OCI-LY7 (cell line): ENCODE results near the gene RHO. TPM values are rescaled to one million over a fixed set of nuclear protein-coding genes. Genes with fewer than 3 reads are reported as not detected.

Experiments
- BruUV-seq: library from RNA; stranded (reverse); fragments of 400-500 nt; replicated peaks from 2 replicates; lab custom pipeline; 2021; lab: Mats Ljungman, UMichigan
- CTCF ChIA-PET: fragments of 300-600 bp; sonication (Branson Sonifier 250); formaldehyde crosslinking; loops from one replicate; lab custom pipeline; 2022; ENCODE audit warnings: antibody characterized with exemption; ENCODE audit not compliant: unreplicated experiment; lab: Charles Lee
- POLR2A ChIA-PET: fragments of 300-600 bp; sonication (Branson Sonifier 250); formaldehyde crosslinking; loops from one replicate; lab custom pipeline; 2022; ENCODE audit warnings: antibody characterized with exemption; lab: Charles Lee
- DNase-seq: peaks from one replicate; pipeline ENCODE4 v3.0.0-alpha.2; 2015; ENCODE audit warnings: low spot score
- H2AFZ ChIP-seq: fragments of 200-600 bp; sonication (generic), shearing (Covaris generic); 2 replicates; pipeline ENCODE4 v1.6.1; 2014; ENCODE audit warnings: mild to moderate bottlenecking, antibody characterized with exemption, low read length, moderate library complexity
- H3K27ac ChIP-seq: fragments of 200-600 bp; sonication (generic); 2 replicates; pipeline ENCODE4 v1.5.1; 2014; ENCODE audit warnings: mixed run types, low read depth, mild to moderate bottlenecking, moderate library complexity, low read length, inconsistent platforms; ENCODE audit not compliant: poor library complexity, severe bottlenecking
- H3K36me3 ChIP-seq: fragments of 200-600 bp; sonication (generic); 2 replicates; pipeline ENCODE4 v1.6.1; 2014; ENCODE audit warnings: mild to moderate bottlenecking, antibody characterized with exemption, low read length, moderate library complexity, mixed read lengths; ENCODE audit not compliant: insufficient read depth
- H3K4me1 ChIP-seq: fragments of 200-600 bp; sonication (generic); 2 replicates; pipeline ENCODE4 v1.5.1; 2014; ENCODE audit warnings: mild to moderate bottlenecking, low read length; ENCODE audit not compliant: insufficient read depth, poor library complexity, severe bottlenecking
- H3K4me2 ChIP-seq: fragments of 200-600 bp; sonication (generic); 2 replicates; pipeline ENCODE4 v1.6.1; 2014; ENCODE audit warnings: mild to moderate bottlenecking, low read length
- H3K4me3 ChIP-seq: fragments of 200-600 bp; sonication (generic); 2 replicates; pipeline ENCODE4 v1.5.1; 2014; ENCODE audit warnings: mild to moderate bottlenecking, low read depth, low read length; ENCODE audit not compliant: poor library complexity, severe bottlenecking
- H3K79me2 ChIP-seq: fragments of 200-600 bp; sonication (generic); 2 replicates; pipeline ENCODE4 v1.6.1; 2016; ENCODE audit warnings: low read depth, mild to moderate bottlenecking, low read length, moderate library complexity, mixed read lengths; ENCODE audit not compliant: insufficient read depth
- H3K9me2 ChIP-seq: fragments of 200-600 bp; sonication (generic); 2 replicates; pipeline ENCODE4 v1.6.1; 2016; ENCODE audit warnings: mild to moderate bottlenecking, low read length, mixed read lengths; ENCODE audit not compliant: insufficient read depth
- H3K9me3 ChIP-seq: fragments of 200-600 bp; sonication (generic); 2 replicates; pipeline ENCODE4 v1.6.1; 2014; ENCODE audit warnings: mild to moderate bottlenecking, mixed run types, low read length, mixed read lengths
- H4K20me1 ChIP-seq: fragments of 200-600 bp; sonication (generic); 2 replicates; pipeline ENCODE4 v1.6.1; 2014; ENCODE audit warnings: mild to moderate bottlenecking, antibody characterized with exemption, low read length, moderate library complexity, mixed read lengths; ENCODE audit not compliant: insufficient read depth
- CTCF ChIP-seq: fragments of 200-600 bp; sonication (generic); conservative IDR thresholded peaks from 2 replicates; pipeline ENCODE4 v1.5.1; 2014; ENCODE audit warnings: mild to moderate bottlenecking, antibody characterized with exemption, low read length, moderate library complexity, mixed read lengths
- EZH2phosphoT487 ChIP-seq: fragments of 200-600 bp; sonication (generic); IDR thresholded peaks from 2 replicates; pipeline ENCODE4 v1.6.1; 2018; ENCODE audit warnings: low read depth, borderline replicate concordance, mild to moderate bottlenecking, mixed run types, antibody characterized with exemption, low read length, moderate library complexity, mixed read lengths
- intact Hi-C: fragments of 100-400 bp; cut with micrococcal nuclease; formaldehyde crosslinking; loops from one replicate; pipeline ENCODE4 v1.10.0; 2022; ENCODE audit not compliant: unreplicated experiment
- total RNA-seq, 2 experiments: library from RNA; depleted of rRNA in 1 of 2; stranded (reverse); fragments of >200 nt in 1 of 2; shearing (Covaris generic) in 1 of 2; gene quantifications; 2 replicates each; pipeline ENCODE4 v1.2.3, GENCODE V29; 2014 to 2022

Gene RHO
- total RNA-seq, 2 experiments from 2014 or later, result not detected

GRCh38 chr3:129533406-129533805 is 5.0 kb downstream of the RHO start:
- H3K36me3 ChIP-seq, result no peaks in the 10 kb centered on the region
- H3K4me1 ChIP-seq, result no peaks in the 10 kb centered on the region
- H3K4me2 ChIP-seq, result no peak overlapping the region
- intact Hi-C loops, result no loop called here
- DNase-seq, result no peak
- H3K27ac ChIP-seq, result no peak overlapping the region
- no TSS peak for BruUV-seq
- CTCF ChIA-PET, result no interaction called here
- TF ChIP-seq EZH2phosphoT487 (no peak), CTCF (no peak)
- POLR2A ChIA-PET, result no interaction called here
- no peaks in the 10 kb centered on the region for H3K9me2 ChIP-seq
- H3K79me2 ChIP-seq, result no peaks in the 10 kb centered on the region
- H3K9me3 ChIP-seq, result no peaks in the 10 kb centered on the region
- H3K4me3 ChIP-seq, result no peak overlapping the region
- no peak overlapping the region for H2AFZ ChIP-seq
- H4K20me1 ChIP-seq, result no peaks in the 10 kb centered on the region

- H4K20me1 ChIP-seq, result no peaks in the 10 kb centered on the region
- intact Hi-C loops, result no loop called here
- no peak overlapping the region for H3K4me2 ChIP-seq
- no peak overlapping the region for H2AFZ ChIP-seq
- H3K36me3 ChIP-seq, result no peaks in the 10 kb centered on the region
- H3K4me3 ChIP-seq, result no peak overlapping the region
- no peak for DNase-seq
- POLR2A ChIA-PET, result interaction anchor here (1.0 kb wide), 1 partner anchor 278 kb away, joined by 3 read pairs; no protein-coding TSS in a partner anchor
- H3K9me2 ChIP-seq, result no peaks in the 10 kb centered on the region
- no TSS peak for BruUV-seq
- CTCF ChIA-PET, result interaction anchor here (1.2 kb wide), 1 partner anchor 17 kb away, joined by 3 read pairs; no protein-coding TSS in a partner anchor
- H3K79me2 ChIP-seq, result no peaks in the 10 kb centered on the region
- no peak overlapping the region for H3K27ac ChIP-seq
- no peaks in the 10 kb centered on the region for H3K4me1 ChIP-seq
- no peaks in the 10 kb centered on the region for H3K9me3 ChIP-seq
- TF ChIP-seq EZH2phosphoT487 (no peak), CTCF (no peak)
These were observed 6.1 kb downstream of the RHO start for GRCh38 chr3:129534428-129535027.

- POLR2A ChIA-PET, result interaction anchor here (1.0 kb wide), 1 partner anchor 277 kb away, joined by 3 read pairs; no protein-coding TSS in a partner anchor
- no TSS peak for BruUV-seq
These were observed 6.6 kb downstream of the RHO start for GRCh38 chr3:129535075-129535474.

More at GRCh38 chr3:129535075-129535474, 6.6 kb downstream of the RHO start:
- no peak for DNase-seq
- Histone ChIP-seq H4K20me1 (no peaks in the 10 kb centered on the region), H3K27ac (no peak overlapping the region), H3K4me2 (no peak overlapping the region), H3K4me3 (no peak overlapping the region), H2AFZ (no peak overlapping the region), H3K9me3 (no peaks in the 10 kb centered on the region), H3K4me1 (no peaks in the 10 kb centered on the region), H3K79me2 (no peaks in the 10 kb centered on the region), H3K9me2 (no peaks in the 10 kb centered on the region), H3K36me3 (no peaks in the 10 kb centered on the region)
- CTCF ChIA-PET, result no interaction called here
- intact Hi-C loops, result no loop called here
- TF ChIP-seq EZH2phosphoT487 (no peak), CTCF (no peak)
